Activated CD4-positive, alpha-beta T cell treated with anti-CD3 and anti-CD28 coated beads, Interleukin-2, amount 50 U/mL, for 24 hours (primary cell): Measurements from ENCODE around the gene CCNA1.
A peak's percentile ranks its signal among the peaks of the same experiment; 100 is the strongest.

ENCODE experiments used
- DNase-seq, 2 donors: peaks; one replicate each; pipeline ENCODE4 v3.0.0-alpha.2; 2020; ENCODE audit warnings: low read depth in 1 of 2, low spot score in 1 of 2

CCNA1 gene

DNA sequence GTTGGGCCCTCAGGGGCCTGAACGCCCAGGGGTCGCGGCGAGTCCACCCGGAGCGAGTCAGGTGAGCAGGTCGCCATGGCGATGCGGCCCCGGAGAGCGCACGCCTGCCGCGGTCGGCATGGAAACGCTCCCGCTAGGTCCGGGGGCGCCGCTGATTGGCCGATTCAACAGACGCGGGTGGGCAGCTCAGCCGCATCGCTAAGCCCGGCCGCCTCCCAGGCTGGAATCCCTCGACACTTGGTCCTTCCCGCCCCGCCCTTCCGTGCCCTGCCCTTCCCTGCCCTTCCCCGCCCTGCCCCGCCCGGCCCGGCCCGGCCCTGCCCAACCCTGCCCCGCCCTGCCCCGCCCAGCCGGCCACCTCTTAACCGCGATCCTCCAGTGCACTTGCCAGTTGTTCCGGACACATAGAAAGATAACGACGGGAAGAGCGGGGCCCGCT lies at the start of gene CCNA1:
Gene CCNA1 (plus strand): TSS at position 390 of the 439 bp plus-strand sequence. CDS start 562 bp downstream, outside the sequence.
- DNase-seq = no peak

- DNase-seq = no peak
Observed at GRCh38 chr13:36385489-36385888, 46.8 kb upstream of the CCNA1 start.

DNA sequence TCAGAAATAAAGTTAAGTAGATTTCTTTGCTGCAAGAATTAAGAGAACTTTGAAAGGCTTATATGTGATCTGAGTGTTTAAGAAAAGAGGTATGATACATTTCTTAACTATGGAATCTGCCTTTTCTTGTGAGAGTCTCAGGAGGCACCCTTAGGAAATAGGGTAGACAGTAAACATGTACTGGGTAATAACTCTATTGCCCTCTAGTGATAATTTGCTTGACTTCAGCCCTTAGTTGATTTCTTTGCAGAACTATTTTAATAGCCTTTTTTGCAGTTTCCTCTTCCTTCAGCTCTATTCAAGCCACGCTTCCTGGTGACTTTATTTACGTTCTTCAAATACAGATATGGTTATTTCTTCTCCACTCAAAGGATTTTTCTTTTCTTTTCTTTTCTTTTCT lies 37.0 kb upstream of the CCNA1 start:
- no peak for DNase-seq

- no peak for DNase-seq
Observed at GRCh38 chr13:36405151-36405550, 27.1 kb upstream of the CCNA1 start.

DNA sequence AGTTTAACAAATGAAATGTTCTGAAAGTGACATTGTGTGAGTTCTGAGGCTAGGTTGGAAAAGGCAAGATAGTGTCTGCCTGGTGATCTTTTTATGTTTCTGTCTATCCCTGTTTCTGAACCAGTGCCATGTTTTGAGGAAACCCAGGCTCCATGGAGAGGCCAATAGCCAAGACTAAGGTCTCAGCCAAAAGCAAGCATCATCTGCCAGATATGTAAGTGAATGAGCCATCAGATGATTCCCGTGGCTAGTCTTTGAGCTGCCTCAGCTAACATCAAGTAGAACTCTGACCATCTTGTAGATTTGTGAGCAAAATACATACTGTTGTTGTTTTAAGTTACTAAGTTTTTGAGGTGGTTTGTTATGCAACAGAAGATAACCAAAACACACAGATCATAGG lies 19.6 kb upstream of the CCNA1 start:
- DNase-seq = no peak

GRCh38 chr13:36413161-36413560 lies 19.1 kb upstream of the CCNA1 start:
- DNase-seq = no peak

DNA sequence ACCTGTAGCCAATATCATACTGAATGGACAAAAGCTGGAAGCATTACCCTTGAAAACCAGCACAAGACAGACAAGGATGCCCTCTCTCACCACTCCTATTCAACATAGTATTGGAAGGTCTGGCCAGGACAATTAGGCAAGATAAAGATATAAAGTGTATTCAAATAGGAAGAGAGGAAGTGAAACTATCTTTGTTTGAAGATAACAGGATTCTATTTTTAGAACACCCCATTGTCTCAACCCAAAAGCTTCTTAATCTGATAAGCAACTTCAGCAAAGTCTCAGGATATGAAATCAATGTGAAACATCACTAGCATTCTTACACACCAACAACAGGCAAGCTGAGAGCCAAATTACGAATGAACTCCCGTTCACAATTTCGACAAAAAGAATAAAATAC lies 17.8 kb upstream of the CCNA1 start:
- DNase-seq = no peak

GRCh38 chr13:36417331-36417730 lies 15.0 kb upstream of the CCNA1 start:
- DNase-seq = no peak

GRCh38 chr13:36418022-36418805 lies 14.1 kb upstream of the CCNA1 start:
- DNase-seq = no peak

DNA sequence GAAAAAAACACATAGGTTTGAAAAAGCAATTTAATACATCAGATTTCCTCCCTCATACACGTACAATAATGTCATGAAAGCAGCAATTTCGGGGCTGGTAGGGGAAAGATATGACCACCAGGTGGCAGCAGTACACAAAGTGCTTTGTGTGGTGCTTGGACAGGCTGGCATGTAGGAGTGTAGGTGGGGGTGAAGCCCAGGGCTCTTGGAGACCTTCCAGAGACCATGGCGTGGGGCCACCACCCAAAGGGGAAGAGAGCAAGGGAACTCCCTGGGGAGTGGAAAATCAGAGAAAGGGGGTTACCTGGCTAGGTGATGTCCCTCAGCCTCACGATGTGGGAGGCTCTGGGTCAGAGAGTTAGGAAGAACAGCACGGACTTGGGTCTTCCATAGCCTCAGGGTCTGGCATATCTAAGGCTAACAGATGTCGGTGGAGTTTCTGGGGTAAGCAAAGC lies 11.8 kb upstream of the CCNA1 start:
- DNase-seq = peak; percentile 22 to 61

DNA sequence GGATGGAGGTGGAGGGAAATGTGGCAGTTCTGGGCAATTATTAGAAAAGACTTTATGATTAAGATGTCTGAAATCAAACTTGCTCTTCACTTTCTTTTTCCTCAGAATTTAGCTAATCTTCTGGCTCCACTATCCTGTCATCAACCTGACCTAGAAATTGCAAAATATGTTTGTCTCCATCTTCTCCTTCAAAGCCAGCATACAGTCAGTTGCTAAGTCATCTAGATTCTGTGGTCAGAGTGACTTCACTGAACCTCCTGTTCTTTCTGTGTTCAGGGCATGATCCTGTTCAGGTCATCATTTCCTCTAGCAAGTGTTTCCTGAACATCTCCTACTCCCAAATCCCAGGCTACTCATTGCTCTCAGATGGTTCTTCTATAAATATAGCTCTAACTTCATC lies 10.8 kb upstream of the CCNA1 start:
- DNase-seq = no peak

- DNase-seq = no peak
Observed at GRCh38 chr13:36428086-36428485, 4.2 kb upstream of the CCNA1 start.

GRCh38 chr13:36430247-36431203 lies 1.8 kb upstream of the CCNA1 start:
- DNase-seq = no peak

GRCh38 chr13:36431204-36432105 lies 840 bp upstream of the CCNA1 start:
- DNase-seq = no peak

DNA sequence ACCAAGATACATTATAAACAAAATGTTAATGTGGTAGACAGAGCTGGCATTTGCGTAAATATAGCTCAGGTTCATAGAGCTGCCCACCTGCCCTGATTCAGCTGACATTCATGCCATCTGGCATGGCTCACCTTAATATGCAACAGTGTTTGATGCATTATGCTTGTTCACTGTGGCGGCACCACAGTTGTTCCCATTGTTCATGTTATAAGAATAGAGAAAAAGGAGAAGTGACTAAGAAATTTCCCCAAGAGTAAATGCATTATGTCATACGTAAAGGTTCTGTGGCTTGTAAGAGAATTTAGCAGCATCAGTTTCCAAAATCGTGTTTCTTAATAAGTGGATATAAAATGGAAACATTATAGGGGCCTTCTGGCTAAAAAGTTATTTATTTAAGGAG lies 4.5 kb downstream of the CCNA1 start:
- no peak for DNase-seq

GRCh38 chr13:36438594-36439483 lies 6.5 kb downstream of the CCNA1 start:
- no peak for DNase-seq

- DNase-seq = no peak
Observed at GRCh38 chr13:36445278-36445677, 13.0 kb downstream of the CCNA1 start.

DNA sequence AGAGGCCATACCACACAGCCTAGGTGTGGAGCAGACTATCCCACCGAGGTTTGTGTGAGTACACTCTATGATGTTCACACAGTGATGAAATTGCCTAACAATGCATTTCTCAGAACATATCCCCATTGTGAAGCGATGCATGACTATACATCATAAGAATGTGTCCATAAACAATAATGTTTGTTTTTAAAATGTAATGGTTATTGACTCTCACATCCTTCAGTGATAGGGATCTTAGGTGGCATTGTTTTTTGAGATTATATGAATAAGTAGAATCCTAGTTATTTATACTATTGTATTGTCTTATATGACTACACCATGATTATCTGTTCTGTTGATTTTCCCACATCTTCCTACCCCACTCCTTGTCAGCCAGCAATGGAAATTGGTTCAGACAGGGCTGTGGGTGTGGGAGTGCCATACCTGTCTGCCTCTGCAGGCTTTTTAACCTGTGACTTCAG lies 13.6 kb downstream of the CCNA1 start:
- no peak for DNase-seq

DNA sequence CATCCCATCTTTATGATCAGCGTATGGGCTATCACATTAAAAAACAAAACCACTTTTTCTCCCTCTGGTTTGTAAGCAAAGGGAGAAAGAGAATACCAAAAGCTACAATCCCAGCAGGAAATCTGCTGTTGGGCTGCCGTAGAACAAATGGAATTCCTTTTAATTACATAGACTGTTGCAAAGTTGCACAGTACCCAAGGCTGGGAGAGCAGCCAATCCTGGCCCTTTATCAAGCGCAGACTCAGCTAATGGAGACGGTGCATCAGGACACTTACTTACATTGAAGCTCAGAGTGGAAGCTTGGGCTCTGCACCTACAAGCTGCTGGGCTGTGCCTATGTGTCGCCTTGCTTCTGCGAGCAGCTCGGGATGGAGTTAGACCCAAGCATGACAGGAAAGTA lies 15.2 kb downstream of the CCNA1 start:
- DNase-seq = no peak

GRCh38 chr13:36450534-36450933 lies 18.2 kb downstream of the CCNA1 start:
- no peak for DNase-seq
